Central memory CD8-positive, alpha-beta T cell (primary cell): ENCODE data around the gene CUEDC1.

Source experiments
- ATAC-seq: fragments of 150-1000 bp; cut with Tn5 transposase; replicated peaks from 2 replicates; pipeline ENCODE4 v1.10.0; 2022; ENCODE audit warnings: mild to moderate bottlenecking, moderate FRiP score, moderate number of reproducible peaks; ENCODE audit not compliant: poor library complexity, severe bottlenecking; ENCODE audit errors: extremely low read depth
- DNase-seq, 2 donors: peaks; one replicate each; pipeline ENCODE4 v3.0.0; 2021; ENCODE audit warnings: low spot score in 2 of 2
- H3K27ac Mint-ChIP-seq: one replicate; pipeline ENCODE4 v1.8.0; 2022; ENCODE audit warnings: low read depth, mild to moderate bottlenecking, moderate library complexity, mixed read lengths
- H3K27me3 Mint-ChIP-seq: one replicate; pipeline ENCODE4 v1.8.0; 2022; ENCODE audit warnings: mixed read lengths
- H3K36me3 Mint-ChIP-seq: one replicate; pipeline ENCODE4 v1.8.0; 2022; ENCODE audit warnings: mild to moderate bottlenecking, moderate library complexity, mixed read lengths; ENCODE audit not compliant: insufficient read depth
- H3K4me1 Mint-ChIP-seq: one replicate; pipeline ENCODE4 v1.8.0; 2022; ENCODE audit warnings: mixed read lengths
- H3K4me3 Mint-ChIP-seq: one replicate; pipeline ENCODE4 v1.8.0; 2022; ENCODE audit warnings: mild to moderate bottlenecking, moderate library complexity, mixed read lengths
- H3K9me3 Mint-ChIP-seq: one replicate; pipeline ENCODE4 v1.8.0; 2022; ENCODE audit warnings: mixed read lengths

CUEDC1 gene

GRCh38 chr17:57899391-57899790 is 55.8 kb downstream of the CUEDC1 start:
- ATAC-seq = no peak

GRCh38 chr17:57898487-57899311 is 56.5 kb downstream of the CUEDC1 start:
- Mint-ChIP-seq H3K36me3 (no peaks in the 10 kb centered on the region), H3K4me3 (no peak overlapping the region), H3K4me1 (no peaks in the 10 kb centered on the region), H3K9me3 (no peaks in the 10 kb centered on the region), H3K27me3 (no peaks in the 10 kb centered on the region), H3K27ac (no peak overlapping the region)
- ATAC-seq (no peak), DNase-seq (no peak)

More at GRCh38 chr17:57899391-57899790, 55.8 kb downstream of the CUEDC1 start:
- Mint-ChIP-seq H3K4me3 (no peak overlapping the region), H3K4me1 (no peaks in the 10 kb centered on the region), H3K9me3 (no peaks in the 10 kb centered on the region), H3K36me3 (no peaks in the 10 kb centered on the region), H3K27ac (no peak overlapping the region), H3K27me3 (no peaks in the 10 kb centered on the region)
- DNase-seq = no peak

GRCh38 chr17:57895382-57896060 is 59.7 kb downstream of the CUEDC1 start:
- Mint-ChIP-seq H3K4me1 (peaks cover 12% of the 10 kb centered on the region), H3K9me3 (no peaks in the 10 kb centered on the region), H3K4me3 (no peak overlapping the region), H3K36me3 (peaks cover 2% of the 10 kb centered on the region), H3K27ac (no peak overlapping the region), H3K27me3 (peaks cover 16% of the 10 kb centered on the region)
- ATAC-seq = no peak
- no peak for DNase-seq

GRCh38 chr17:57894848-57895247 is 60.4 kb downstream of the CUEDC1 start:
- no peak overlapping the region for H3K27ac Mint-ChIP-seq
- no peak overlapping the region for H3K4me3 Mint-ChIP-seq
- peaks cover 2% of the 10 kb centered on the region for H3K36me3 Mint-ChIP-seq
- no peaks in the 10 kb centered on the region for H3K9me3 Mint-ChIP-seq
- no peak for DNase-seq
- peaks cover 16% of the 10 kb centered on the region for H3K27me3 Mint-ChIP-seq
- ATAC-seq = no peak
- peaks cover 12% of the 10 kb centered on the region for H3K4me1 Mint-ChIP-seq

GRCh38 chr17:57892820-57893595 is 62.2 kb downstream of the CUEDC1 start:
- peak; percentile 40 for ATAC-seq
- no peak overlapping the region for H3K4me3 Mint-ChIP-seq
- H3K27ac Mint-ChIP-seq = peak overlapping the region; percentile 38
- peaks cover 23% of the 10 kb centered on the region for H3K27me3 Mint-ChIP-seq
- peaks cover 2% of the 10 kb centered on the region for H3K36me3 Mint-ChIP-seq
- peaks cover 12% of the 10 kb centered on the region for H3K4me1 Mint-ChIP-seq
- H3K9me3 Mint-ChIP-seq = no peaks in the 10 kb centered on the region
- no peak for DNase-seq

- H3K4me3 Mint-ChIP-seq = no peak overlapping the region
- H3K4me1 Mint-ChIP-seq = peaks cover 12% of the 10 kb centered on the region
These were observed 62.9 kb downstream of the CUEDC1 start for GRCh38 chr17:57892146-57892819.

GRCh38 chr17:57890857-57891232 is 64.4 kb downstream of the CUEDC1 start:
- no peak for ATAC-seq
- peaks cover 24% of the 10 kb centered on the region for H3K27me3 Mint-ChIP-seq
- H3K9me3 Mint-ChIP-seq = no peaks in the 10 kb centered on the region

More at GRCh38 chr17:57892146-57892819, 62.9 kb downstream of the CUEDC1 start:
- DNase-seq = peak; percentile 66 to 75
- Mint-ChIP-seq H3K36me3 (peaks cover 2% of the 10 kb centered on the region), H3K9me3 (no peaks in the 10 kb centered on the region), H3K27ac (peak overlapping the region; percentile 38), H3K27me3 (peaks cover 24% of the 10 kb centered on the region)
- peak; percentile 77 for ATAC-seq

GRCh38 chr17:57889892-57890856 is 65.0 kb downstream of the CUEDC1 start:
- peaks cover 24% of the 10 kb centered on the region for H3K27me3 Mint-ChIP-seq
- H3K4me3 Mint-ChIP-seq = no peak overlapping the region
- H3K9me3 Mint-ChIP-seq = no peaks in the 10 kb centered on the region
- H3K27ac Mint-ChIP-seq = no peak overlapping the region
- ATAC-seq (no peak), DNase-seq (no peak)
- peaks cover 2% of the 10 kb centered on the region for H3K36me3 Mint-ChIP-seq
- peaks cover 12% of the 10 kb centered on the region for H3K4me1 Mint-ChIP-seq

More at GRCh38 chr17:57890857-57891232, 64.4 kb downstream of the CUEDC1 start:
- Mint-ChIP-seq H3K4me1 (peaks cover 12% of the 10 kb centered on the region), H3K4me3 (no peak overlapping the region), H3K27ac (no peak overlapping the region), H3K36me3 (peaks cover 2% of the 10 kb centered on the region)
- no peak for DNase-seq

GRCh38 chr17:57889252-57889651 is 66.0 kb downstream of the CUEDC1 start:
- ATAC-seq (no peak), DNase-seq (no peak)
- Mint-ChIP-seq H3K36me3 (peaks cover 2% of the 10 kb centered on the region), H3K4me3 (no peak overlapping the region), H3K27ac (no peak overlapping the region), H3K9me3 (no peaks in the 10 kb centered on the region), H3K4me1 (peaks cover 12% of the 10 kb centered on the region), H3K27me3 (peaks cover 24% of the 10 kb centered on the region)

GRCh38 chr17:57888311-57889216 is 66.6 kb downstream of the CUEDC1 start:
- Mint-ChIP-seq H3K4me3 (no peak overlapping the region), H3K27me3 (peaks cover 24% of the 10 kb centered on the region), H3K4me1 (peaks cover 12% of the 10 kb centered on the region), H3K36me3 (peaks cover 2% of the 10 kb centered on the region), H3K9me3 (no peaks in the 10 kb centered on the region), H3K27ac (no peak overlapping the region)
- ATAC-seq = no peak
- DNase-seq = no peak

GRCh38 chr17:57887161-57887560 is 68.1 kb downstream of the CUEDC1 start:
- Mint-ChIP-seq H3K27me3 (peaks cover 24% of the 10 kb centered on the region), H3K4me3 (no peak overlapping the region), H3K9me3 (no peaks in the 10 kb centered on the region), H3K36me3 (peaks cover 2% of the 10 kb centered on the region), H3K4me1 (peaks cover 2% of the 10 kb centered on the region), H3K27ac (no peak overlapping the region)
- ATAC-seq (no peak), DNase-seq (no peak)
